HCT116 (cell line): ENCODE data around the gene PPP1R1B. TPM values are rescaled to one million over a fixed set of nuclear protein-coding genes. Genes with fewer than 3 reads are reported as not detected.

ENCODE experiments used
- ATAC-seq: fragments of 200-7000 bp; cut with Tn5 transposase; 2 replicates; pipeline ENCODE4 v1.9.1; 2020; ENCODE audit warnings: mild to moderate bottlenecking, moderate library complexity
- BruUV-seq: library from RNA; stranded (reverse); fragments of 400-500 nt; replicated peaks from 2 replicates; lab custom pipeline; 2021; lab: Mats Ljungman, UMichigan
- CTCF ChIA-PET: fragments of 300-600 bp; sonication (Branson Sonifier 250); formaldehyde crosslinking; loops from one replicate; lab custom pipeline; 2021; ENCODE audit warnings: antibody characterized with exemption; lab: Charles Lee
- POLR2A ChIA-PET: fragments of 300-600, 350-600 bp; sonication (Branson Sonifier 250); formaldehyde crosslinking; loops from one replicate; lab custom pipeline; 2021; ENCODE audit warnings: antibody characterized with exemption; lab: Charles Lee
- RAD21 ChIA-PET, 2 experiments: fragments of 300-600 bp; sonication (Branson Sonifier 250); formaldehyde crosslinking; loops; one replicate each; lab custom pipeline; 2023; ENCODE audit warnings: low total read pairs in 2 of 2; ENCODE audit not compliant: uncharacterized antibody in 2 of 2, unreplicated experiment in 2 of 2, low non-redundant PET in 1 of 2; lab: Charles Lee
- DNase-seq: peaks from one replicate; pipeline ENCODE4 v3.0.0-alpha.2; 2010; ENCODE audit warnings: low read depth, low spot score
- H2AFZ ChIP-seq: fragments of 200-600 bp; shearing (Covaris generic), sonication (generic); 2 replicates; pipeline ENCODE4 v1.6.1; 2017; ENCODE audit warnings: low read depth, mixed run types, mixed read lengths, antibody characterized with exemption, low read length; ENCODE audit not compliant: poor library complexity, severe bottlenecking
- H3K27ac ChIP-seq: 2 replicates; pipeline ENCODE4 v1.5.1; 2012; ENCODE audit warnings: low read depth, low read length
- H3K27me3 ChIP-seq: fragments of 200-600 bp; sonication (generic); 2 replicates; pipeline ENCODE4 v1.6.1; 2016; ENCODE audit warnings: mixed run types, low read length, mixed read lengths; ENCODE audit not compliant: insufficient read depth
- H3K36me3 ChIP-seq, 2 experiments: fragments of 200-500 bp in 1 of 2; fragments of 200-600 bp in 1 of 2; sonication (Bioruptor generic) in 1 of 2; sonication (generic) in 1 of 2; 2 replicates each; pipeline versions ENCODE4 v1.5.1 to v1.6.1; 2014 to 2016; ENCODE audit warnings: low read length in 2 of 2, inconsistent platforms in 1 of 2, mixed read lengths in 1 of 2, mixed run types in 1 of 2; ENCODE audit not compliant: insufficient read depth in 2 of 2, control insufficient read depth in 1 of 2
- H3K4me1 ChIP-seq, 2 experiments: fragments of 200-600 bp in 1 of 2; sonication (generic) in 1 of 2; 2 replicates each; pipeline versions ENCODE4 v1.5.1 to v1.6.1; 2012 to 2017; ENCODE audit warnings: low read length in 2 of 2, inconsistent platforms in 1 of 2, mild to moderate bottlenecking in 1 of 2, mixed read lengths in 1 of 2, mixed run types in 1 of 2, moderate library complexity in 1 of 2; ENCODE audit not compliant: insufficient read depth in 2 of 2, control insufficient read depth in 1 of 2
- H3K4me2 ChIP-seq: fragments of 200-600 bp; sonication (generic); 2 replicates; pipeline ENCODE4 v1.6.1; 2017; ENCODE audit warnings: mixed run types, low read length, mixed read lengths
- H3K4me3 ChIP-seq, 2 experiments: fragments of 200-600 bp in 1 of 2; sonication (generic) in 1 of 2; replicated peaks in 1 of 2; 2 replicates each; pipeline ENCODE4 v1.5.1; 2011 to 2016; ENCODE audit warnings: low read length in 2 of 2, control low read depth in 1 of 2, low read depth in 1 of 2, mild to moderate bottlenecking in 1 of 2, mixed read lengths in 1 of 2, mixed run types in 1 of 2
- H3K79me2 ChIP-seq: fragments of 200-600 bp; sonication (generic); 2 replicates; pipeline ENCODE4 v1.6.1; 2017; ENCODE audit warnings: mild to moderate bottlenecking, mixed run types, low read length, moderate library complexity, mixed read lengths; ENCODE audit not compliant: insufficient read depth
- H3K9ac ChIP-seq: fragments of 200-600 bp; sonication (generic); 2 replicates; pipeline ENCODE4 v1.6.1; 2016; ENCODE audit warnings: low read length, mixed read lengths
- H3K9me2 ChIP-seq: fragments of 200-600 bp; sonication (generic), shearing (Covaris generic); 2 replicates; pipeline ENCODE4 v1.6.1; 2017; ENCODE audit warnings: mixed run types, mild to moderate bottlenecking, moderate library complexity; ENCODE audit not compliant: insufficient read depth
- H3K9me3 ChIP-seq, 2 experiments: fragments of 200-500 bp in 1 of 2; fragments of 200-600 bp in 1 of 2; sonication (Bioruptor generic) in 1 of 2; sonication (generic) in 1 of 2; 2 replicates each; pipeline ENCODE4 v1.6.1; 2014 to 2017; ENCODE audit warnings: low read length in 2 of 2, mixed read lengths in 2 of 2, inconsistent platforms in 1 of 2, low read depth in 1 of 2, mild to moderate bottlenecking in 1 of 2, mixed run types in 1 of 2, moderate library complexity in 1 of 2; ENCODE audit not compliant: control insufficient read depth in 1 of 2, insufficient read depth in 1 of 2
- H4K20me1 ChIP-seq: fragments of 200-600 bp; sonication (generic), shearing (Covaris generic); 2 replicates; pipeline ENCODE4 v1.6.1; 2017; ENCODE audit warnings: mixed run types, mild to moderate bottlenecking, moderate library complexity; ENCODE audit not compliant: insufficient read depth
- CBX3 ChIP-seq: IDR thresholded peaks from 2 replicates; pipeline ENCODE4 v1.6.1; 2012; ENCODE audit warnings: low read depth
- CEBPB ChIP-seq: IDR thresholded peaks from 2 replicates; pipeline ENCODE4 v1.6.1; 2012; ENCODE audit warnings: low read depth
- EGR1 ChIP-seq: IDR thresholded peaks from 2 replicates; pipeline ENCODE4 v1.6.1; 2012; ENCODE audit warnings: low read depth
- EZH2 ChIP-seq: fragments of 200-600 bp; sonication (generic); IDR thresholded peaks from 2 replicates; pipeline ENCODE4 v1.6.1; 2017; ENCODE audit warnings: antibody characterized with exemption, mixed run types
- EZH2phosphoT487 ChIP-seq: fragments of 200-600 bp; IDR thresholded peaks from 2 replicates; pipeline ENCODE4 v1.6.1; 2018; ENCODE audit warnings: antibody characterized with exemption, borderline replicate concordance
- FOSL1 ChIP-seq: IDR thresholded peaks from 2 replicates; pipeline ENCODE4 v1.6.1; 2012; ENCODE audit warnings: low read depth
- JUND ChIP-seq: IDR thresholded peaks from 2 replicates; pipeline ENCODE4 v1.6.1; 2012
- POLR2A ChIP-seq: IDR thresholded peaks from 2 replicates; pipeline ENCODE4 v1.7.0; 2011; ENCODE audit warnings: borderline replicate concordance; ENCODE audit not compliant: insufficient read depth, insufficient read length; ENCODE audit errors: extremely low read depth
- RAD21 ChIP-seq: IDR thresholded peaks from 2 replicates; pipeline ENCODE4 v1.6.1; 2012; ENCODE audit warnings: low read depth, mild to moderate bottlenecking
- SIN3A ChIP-seq: IDR thresholded peaks from 2 replicates; pipeline ENCODE4 v1.6.1; 2012; ENCODE audit warnings: low read depth
- SP1 ChIP-seq: IDR thresholded peaks from 2 replicates; pipeline ENCODE4 v1.6.1; 2012; ENCODE audit warnings: low read depth
- SRF ChIP-seq: IDR thresholded peaks from 2 replicates; pipeline ENCODE4 v1.6.1; 2012; ENCODE audit warnings: low read depth
- TCF7L2 ChIP-seq: IDR thresholded peaks from 2 replicates; pipeline ENCODE4 v1.7.0; 2011; ENCODE audit warnings: borderline replicate concordance, inconsistent platforms; ENCODE audit not compliant: insufficient read depth, insufficient read length; ENCODE audit errors: extremely low read depth
- intact Hi-C: fragments of 100-400 bp; cut with micrococcal nuclease; formaldehyde crosslinking; loops from 2 replicates; pipeline ENCODE4 v1.10.0; 2022
- total RNA-seq: library from RNA; stranded (reverse); gene quantifications from one replicate; pipeline ENCODE4 v1.2.1, GENCODE V29; 2021; ENCODE audit not compliant: unreplicated experiment
- TF ChIP-seq, protein P1 (sequence below): IDR thresholded peaks from 2 replicates; pipeline ENCODE4 v1.6.1; 2011; ENCODE audit warnings: mild to moderate bottlenecking, low read length, moderate library complexity; ENCODE audit not compliant: insufficient replicate concordance; ENCODE audit errors: extremely low read depth
- TF ChIP-seq, protein P2 (sequence below): IDR thresholded peaks from 2 replicates; pipeline ENCODE4 v1.6.1; 2012
- TF ChIP-seq, protein P3 (sequence below), 3 experiments: fragments of 200-600 bp in 1 of 3; sonication (generic) in 1 of 3; IDR thresholded peaks in 2 of 3; conservative IDR thresholded peaks in 1 of 3; 2 replicates each; pipeline ENCODE4 v1.5.1; 2012 to 2017; ENCODE audit warnings: low read depth in 2 of 3, low read length in 2 of 3, antibody characterized with exemption in 1 of 3, borderline replicate concordance in 1 of 3, control low read depth in 1 of 3, mild to moderate bottlenecking in 1 of 3, mixed read lengths in 1 of 3, mixed run types in 1 of 3, moderate library complexity in 1 of 3; ENCODE audit not compliant: insufficient read depth in 1 of 3
- TF ChIP-seq, protein P4 (sequence below): IDR thresholded peaks from 2 replicates; pipeline ENCODE4 v1.6.1; 2012; ENCODE audit warnings: low read depth

The PPP1R1B gene
- total RNA-seq, 1 experiment from 2014 or later, result 0.49 TPM

DNA sequence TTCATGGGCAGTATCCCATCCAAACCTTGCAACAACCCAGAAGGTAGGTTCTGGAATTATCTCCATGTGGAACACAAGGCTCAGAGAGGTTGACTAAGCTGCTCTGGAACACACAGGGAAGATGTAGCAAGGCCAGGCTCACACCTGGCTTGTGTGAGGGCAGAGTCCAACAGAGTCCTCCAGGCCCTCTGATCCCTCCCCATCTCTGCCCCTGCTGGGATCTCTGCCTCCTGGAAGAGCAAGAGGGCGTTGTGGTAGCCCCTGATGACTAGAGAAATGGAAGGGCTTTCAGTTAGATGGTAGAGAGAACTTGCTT is 7.0 kb upstream of the PPP1R1B start:
- H3K9ac ChIP-seq, result no peak overlapping the region
- H3K4me1 ChIP-seq, result peaks cover 19 to 34% of the 10 kb centered on the region in 2 experiments; a peak in 3 of 4 replicates
- ChIA-PET POLR2A (no interaction called here), RAD21 (no interaction called here), CTCF (interaction anchor here (1.3 to 8.4 kb wide), 5 partner anchors 12 to 72 kb away, joined by 4 to 157 read pairs (median 51); no protein-coding TSS in a partner anchor)
- H2AFZ ChIP-seq, result no peak overlapping the region
- H3K79me2 ChIP-seq, result no peaks in the 10 kb centered on the region
- no peaks in the 10 kb centered on the region for H3K36me3 ChIP-seq
- TF ChIP-seq, protein P1, sequence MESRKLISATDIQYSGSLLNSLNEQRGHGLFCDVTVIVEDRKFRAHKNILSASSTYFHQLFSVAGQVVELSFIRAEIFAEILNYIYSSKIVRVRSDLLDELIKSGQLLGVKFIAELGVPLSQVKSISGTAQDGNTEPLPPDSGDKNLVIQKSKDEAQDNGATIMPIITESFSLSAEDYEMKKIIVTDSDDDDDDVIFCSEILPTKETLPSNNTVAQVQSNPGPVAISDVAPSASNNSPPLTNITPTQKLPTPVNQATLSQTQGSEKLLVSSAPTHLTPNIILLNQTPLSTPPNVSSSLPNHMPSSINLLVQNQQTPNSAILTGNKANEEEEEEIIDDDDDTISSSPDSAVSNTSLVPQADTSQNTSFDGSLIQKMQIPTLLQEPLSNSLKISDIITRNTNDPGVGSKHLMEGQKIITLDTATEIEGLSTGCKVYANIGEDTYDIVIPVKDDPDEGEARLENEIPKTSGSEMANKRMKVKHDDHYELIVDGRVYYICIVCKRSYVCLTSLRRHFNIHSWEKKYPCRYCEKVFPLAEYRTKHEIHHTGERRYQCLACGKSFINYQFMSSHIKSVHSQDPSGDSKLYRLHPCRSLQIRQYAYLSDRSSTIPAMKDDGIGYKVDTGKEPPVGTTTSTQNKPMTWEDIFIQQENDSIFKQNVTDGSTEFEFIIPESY, result no peak
- TF ChIP-seq EZH2phosphoT487, result no peak
- no peak for TF ChIP-seq JUND
- TF ChIP-seq SP1, result no peak
- no peak for TF ChIP-seq CBX3
- no peak for TF ChIP-seq POLR2A
- TF ChIP-seq TCF7L2, result no peak
- TF ChIP-seq, protein P2, sequence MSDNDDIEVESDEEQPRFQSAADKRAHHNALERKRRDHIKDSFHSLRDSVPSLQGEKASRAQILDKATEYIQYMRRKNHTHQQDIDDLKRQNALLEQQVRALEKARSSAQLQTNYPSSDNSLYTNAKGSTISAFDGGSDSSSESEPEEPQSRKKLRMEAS, result no peak
- no peak for TF ChIP-seq CEBPB
- TF ChIP-seq SRF, result no peak
- TF ChIP-seq, protein P3, sequence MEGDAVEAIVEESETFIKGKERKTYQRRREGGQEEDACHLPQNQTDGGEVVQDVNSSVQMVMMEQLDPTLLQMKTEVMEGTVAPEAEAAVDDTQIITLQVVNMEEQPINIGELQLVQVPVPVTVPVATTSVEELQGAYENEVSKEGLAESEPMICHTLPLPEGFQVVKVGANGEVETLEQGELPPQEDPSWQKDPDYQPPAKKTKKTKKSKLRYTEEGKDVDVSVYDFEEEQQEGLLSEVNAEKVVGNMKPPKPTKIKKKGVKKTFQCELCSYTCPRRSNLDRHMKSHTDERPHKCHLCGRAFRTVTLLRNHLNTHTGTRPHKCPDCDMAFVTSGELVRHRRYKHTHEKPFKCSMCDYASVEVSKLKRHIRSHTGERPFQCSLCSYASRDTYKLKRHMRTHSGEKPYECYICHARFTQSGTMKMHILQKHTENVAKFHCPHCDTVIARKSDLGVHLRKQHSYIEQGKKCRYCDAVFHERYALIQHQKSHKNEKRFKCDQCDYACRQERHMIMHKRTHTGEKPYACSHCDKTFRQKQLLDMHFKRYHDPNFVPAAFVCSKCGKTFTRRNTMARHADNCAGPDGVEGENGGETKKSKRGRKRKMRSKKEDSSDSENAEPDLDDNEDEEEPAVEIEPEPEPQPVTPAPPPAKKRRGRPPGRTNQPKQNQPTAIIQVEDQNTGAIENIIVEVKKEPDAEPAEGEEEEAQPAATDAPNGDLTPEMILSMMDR (IDR thresholded peaks at IDR 0.05 in 2 of 3, conservative IDR thresholded peaks at IDR 0.05 in 1 of 3; ENCODE audit: borderline replicate concordance in 1 of 3, insufficient read depth in 1 of 3, low read depth in 2 of 3, low read length in 2 of 3), result no peak
- TF ChIP-seq SIN3A, result no peak
- no peak for TF ChIP-seq FOSL1
- TF ChIP-seq, protein P4, sequence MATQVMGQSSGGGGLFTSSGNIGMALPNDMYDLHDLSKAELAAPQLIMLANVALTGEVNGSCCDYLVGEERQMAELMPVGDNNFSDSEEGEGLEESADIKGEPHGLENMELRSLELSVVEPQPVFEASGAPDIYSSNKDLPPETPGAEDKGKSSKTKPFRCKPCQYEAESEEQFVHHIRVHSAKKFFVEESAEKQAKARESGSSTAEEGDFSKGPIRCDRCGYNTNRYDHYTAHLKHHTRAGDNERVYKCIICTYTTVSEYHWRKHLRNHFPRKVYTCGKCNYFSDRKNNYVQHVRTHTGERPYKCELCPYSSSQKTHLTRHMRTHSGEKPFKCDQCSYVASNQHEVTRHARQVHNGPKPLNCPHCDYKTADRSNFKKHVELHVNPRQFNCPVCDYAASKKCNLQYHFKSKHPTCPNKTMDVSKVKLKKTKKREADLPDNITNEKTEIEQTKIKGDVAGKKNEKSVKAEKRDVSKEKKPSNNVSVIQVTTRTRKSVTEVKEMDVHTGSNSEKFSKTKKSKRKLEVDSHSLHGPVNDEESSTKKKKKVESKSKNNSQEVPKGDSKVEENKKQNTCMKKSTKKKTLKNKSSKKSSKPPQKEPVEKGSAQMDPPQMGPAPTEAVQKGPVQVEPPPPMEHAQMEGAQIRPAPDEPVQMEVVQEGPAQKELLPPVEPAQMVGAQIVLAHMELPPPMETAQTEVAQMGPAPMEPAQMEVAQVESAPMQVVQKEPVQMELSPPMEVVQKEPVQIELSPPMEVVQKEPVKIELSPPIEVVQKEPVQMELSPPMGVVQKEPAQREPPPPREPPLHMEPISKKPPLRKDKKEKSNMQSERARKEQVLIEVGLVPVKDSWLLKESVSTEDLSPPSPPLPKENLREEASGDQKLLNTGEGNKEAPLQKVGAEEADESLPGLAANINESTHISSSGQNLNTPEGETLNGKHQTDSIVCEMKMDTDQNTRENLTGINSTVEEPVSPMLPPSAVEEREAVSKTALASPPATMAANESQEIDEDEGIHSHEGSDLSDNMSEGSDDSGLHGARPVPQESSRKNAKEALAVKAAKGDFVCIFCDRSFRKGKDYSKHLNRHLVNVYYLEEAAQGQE, result no peak
- no peak for TF ChIP-seq EGR1
- TF ChIP-seq EZH2, result no peak
- no peak for TF ChIP-seq RAD21
- intact Hi-C loops, result loop anchor here (5.0 kb wide), 3 partner anchors 118 to 412 kb away; partner anchors contain the start of genes GRB7 and PSMD3
- ATAC-seq (no peak), DNase-seq (no peak)
- BruUV-seq, result no TSS peak
- no peaks in the 10 kb centered on the region for H3K9me3 ChIP-seq
- no peaks in the 10 kb centered on the region for H3K27me3 ChIP-seq
- H4K20me1 ChIP-seq, result no peaks in the 10 kb centered on the region
- H3K9me2 ChIP-seq, result no peaks in the 10 kb centered on the region
- H3K4me2 ChIP-seq, result no peak overlapping the region
- no peak overlapping the region for H3K4me3 ChIP-seq
- no peak overlapping the region for H3K27ac ChIP-seq
